AG10803 (cell line): ENCODE measurements around the gene BRCA2.
"Not testable (repeated sequence)": the region's sequence is repeated elsewhere in the genome, so short reads cannot be mapped to it uniquely, and the experiment has no call there.

Experiments
- DNase-seq: peaks from one replicate; pipeline ENCODE4 v3.0.0; 2010; ENCODE audit warnings: low read depth
- H3K4me3 ChIP-seq: 2 replicates; pipeline ENCODE4 v1.5.1; 2011; ENCODE audit warnings: mild to moderate bottlenecking, low read length, control low read depth
- CTCF ChIP-seq: conservative IDR thresholded peaks from 2 replicates; pipeline ENCODE4 v1.5.1; 2011; ENCODE audit warnings: mild to moderate bottlenecking, low read length, control low read depth, inconsistent platforms

Gene BRCA2

DNA sequence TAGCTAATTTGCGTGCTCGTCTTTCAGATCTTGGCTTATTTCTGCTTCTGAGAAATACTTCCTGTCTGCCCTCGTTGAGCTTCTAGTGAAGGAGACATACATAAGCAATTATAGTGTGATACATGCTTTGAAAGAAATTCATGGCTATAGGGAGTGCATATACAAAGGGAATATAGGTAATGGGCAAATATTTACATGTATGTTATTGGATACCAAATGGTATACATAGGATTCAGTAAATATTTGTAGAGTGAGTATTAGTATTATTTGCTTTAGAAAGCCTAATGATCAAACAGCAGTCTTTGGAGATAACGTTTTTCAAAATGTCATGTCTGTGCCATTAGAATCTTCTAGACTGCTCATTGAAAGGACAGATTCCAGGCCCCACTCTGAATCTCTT lies 5.2 kb downstream of the BRCA2 start:
- no peak for DNase-seq
- no peak for TF ChIP-seq CTCF
- no peak overlapping the region for H3K4me3 ChIP-seq

DNA sequence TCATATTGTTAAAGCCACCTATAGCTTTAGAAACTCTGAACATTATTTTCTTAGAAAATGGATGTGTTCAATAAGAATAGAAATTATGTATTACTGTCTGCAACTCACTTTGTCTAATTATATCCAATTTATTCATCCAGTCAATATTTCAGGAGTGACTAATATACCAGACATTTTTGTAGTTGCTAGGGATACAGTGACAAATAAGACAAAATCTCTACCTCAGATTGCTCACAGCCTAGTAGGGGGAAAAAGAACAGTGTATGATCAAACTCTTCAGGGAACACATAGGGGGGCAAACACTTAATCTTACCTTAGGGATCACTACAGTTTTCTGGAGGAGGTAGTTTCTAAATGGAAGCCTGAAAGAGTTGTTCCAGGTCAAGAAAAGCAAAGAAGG lies 8.6 kb downstream of the BRCA2 start:
- no peak overlapping the region for H3K4me3 ChIP-seq
- peak; percentile 81 for DNase-seq
- TF ChIP-seq CTCF: no peak

GRCh38 chr13:32330441-32330840 lies 15.1 kb downstream of the BRCA2 start:
- no peak for TF ChIP-seq CTCF
- no peak overlapping the region for H3K4me3 ChIP-seq
- DNase-seq: peak; percentile 91

DNA sequence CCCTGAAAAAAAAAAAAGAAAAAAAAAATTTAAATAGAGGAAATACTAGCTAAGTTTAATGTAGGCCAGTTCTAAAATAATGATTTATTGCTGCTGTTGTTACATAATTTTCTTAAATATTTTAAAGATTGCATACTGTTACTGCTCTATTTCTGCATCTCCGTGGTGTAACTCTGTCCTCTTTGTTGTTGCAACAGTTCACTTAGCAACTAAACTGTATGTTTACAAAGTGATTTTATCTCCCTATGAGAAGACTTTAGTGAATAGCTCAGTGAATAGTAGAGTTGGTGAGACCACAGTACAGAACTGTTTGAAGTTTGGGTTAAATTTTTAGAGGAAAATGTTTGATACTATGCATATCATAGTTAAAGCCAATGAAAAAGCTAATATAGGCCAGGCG lies 19.4 kb downstream of the BRCA2 start:
- no peak overlapping the region for H3K4me3 ChIP-seq
- DNase-seq: peak; percentile 54
- no peak for TF ChIP-seq CTCF

DNA sequence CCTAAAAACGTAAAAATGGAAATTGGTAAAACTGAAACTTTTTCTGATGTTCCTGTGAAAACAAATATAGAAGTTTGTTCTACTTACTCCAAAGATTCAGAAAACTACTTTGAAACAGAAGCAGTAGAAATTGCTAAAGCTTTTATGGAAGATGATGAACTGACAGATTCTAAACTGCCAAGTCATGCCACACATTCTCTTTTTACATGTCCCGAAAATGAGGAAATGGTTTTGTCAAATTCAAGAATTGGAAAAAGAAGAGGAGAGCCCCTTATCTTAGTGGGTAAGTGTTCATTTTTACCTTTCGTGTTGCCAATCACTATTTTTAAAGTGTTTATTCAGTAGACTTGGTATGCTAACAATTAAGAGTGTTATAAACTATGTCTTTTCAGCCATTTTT lies 25.6 kb downstream of the BRCA2 start:
- H3K4me3 ChIP-seq: no peak overlapping the region
- no peak for DNase-seq
- no peak for TF ChIP-seq CTCF

- DNase-seq: no peak
- no peak overlapping the region for H3K4me3 ChIP-seq
- TF ChIP-seq CTCF: no peak
These were observed 32.3 kb downstream of the BRCA2 start for GRCh38 chr13:32347651-32348050.

GRCh38 chr13:32350839-32351441 lies 35.6 kb downstream of the BRCA2 start:
- H3K4me3 ChIP-seq, DNase-seq: not testable (repeated sequence)

DNA sequence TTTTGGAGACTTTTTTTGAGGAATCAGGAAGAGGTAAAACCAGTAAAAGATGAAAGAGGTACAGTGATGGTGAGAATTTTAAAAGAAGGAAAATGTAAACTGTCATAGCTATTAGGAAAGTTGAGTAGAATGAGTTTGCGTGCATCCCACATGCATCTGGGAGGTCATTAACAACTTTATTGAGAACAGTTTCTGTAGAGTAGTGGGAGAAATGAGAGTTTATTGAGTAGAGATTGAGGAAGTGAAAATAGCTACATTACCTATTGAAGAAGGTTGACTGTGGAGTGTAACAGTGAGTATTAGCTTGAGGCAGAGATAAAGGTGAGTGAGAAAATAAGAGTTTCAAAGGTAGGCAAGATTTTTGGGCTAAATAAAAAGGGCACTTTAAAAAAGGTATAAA lies 38.7 kb downstream of the BRCA2 start:
- no peak overlapping the region for H3K4me3 ChIP-seq
- no peak for TF ChIP-seq CTCF
- DNase-seq: no peak

DNA sequence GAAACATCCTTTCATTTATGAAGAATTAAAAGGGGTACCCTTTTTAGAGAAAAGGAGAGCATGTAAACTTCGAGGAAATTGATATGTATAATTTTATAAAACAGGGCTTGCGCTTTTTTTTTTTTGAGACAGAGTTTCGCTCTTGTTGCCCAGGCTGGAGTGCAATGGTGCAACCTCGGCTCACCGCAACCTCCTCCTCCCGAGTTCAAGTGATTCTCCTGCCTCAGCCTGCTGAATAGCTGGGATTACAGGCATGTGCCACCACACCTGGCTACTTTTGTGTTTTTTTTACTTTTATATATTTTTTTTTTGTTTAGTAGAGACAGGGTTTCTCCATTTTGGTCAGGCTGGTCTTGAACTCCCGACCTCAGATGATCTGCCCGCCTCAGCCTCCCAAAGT lies 40.6 kb downstream of the BRCA2 start:
- H3K4me3 ChIP-seq, DNase-seq: not testable (repeated sequence)
